SJSA1 (cell line): Measurements from ENCODE around the gene EFHC1. TPM values are rescaled to one million over a fixed set of nuclear protein-coding genes. Genes with fewer than 3 reads are reported as not detected.
"Not testable (repeated sequence)": the region's sequence is repeated elsewhere in the genome, so short reads cannot be mapped to it uniquely, and the experiment has no call there.

Experiments
- DNase-seq, 2 experiments: peaks; one replicate each; pipeline ENCODE4 v3.0.0-alpha.2; 2015 to 2020; ENCODE audit warnings: low spot score in 2 of 2, low read depth in 1 of 2
- H3K27ac ChIP-seq: fragments of 250-450 bp; sonication (Bioruptor Pico); 2 replicates; pipeline ENCODE4 v1.5.1; 2020; ENCODE audit warnings: mild to moderate bottlenecking, moderate library complexity
- H3K27me3 ChIP-seq: fragments of 250-450 bp; sonication (Bioruptor Pico); replicated peaks from 2 replicates; pipeline ENCODE4 v1.5.1; 2020; ENCODE audit warnings: mild to moderate bottlenecking, moderate library complexity
- H3K36me3 ChIP-seq: fragments of 250-450 bp; sonication (Bioruptor Pico); 2 replicates; pipeline ENCODE4 v1.5.1; 2020; ENCODE audit warnings: mild to moderate bottlenecking
- H3K4me1 ChIP-seq: fragments of 250-450 bp; sonication (Bioruptor Pico); replicated peaks from 2 replicates; pipeline ENCODE4 v1.6.1; 2021; ENCODE audit warnings: mild to moderate bottlenecking
- H3K4me3 ChIP-seq: fragments of 250-450 bp; sonication (Bioruptor Pico); 2 replicates; pipeline ENCODE4 v1.5.1; 2020; ENCODE audit warnings: mild to moderate bottlenecking
- H3K9me3 ChIP-seq: fragments of 250-450 bp; sonication (Bioruptor Pico); replicated peaks from 2 replicates; pipeline ENCODE4 v1.5.1; 2020; ENCODE audit warnings: mild to moderate bottlenecking
- total RNA-seq: library from RNA; depleted of rRNA; stranded (reverse); fragments of >200 nt; shearing (Covaris generic); gene quantifications from 2 replicates; pipeline ENCODE4 v1.2.3, GENCODE V29; 2014

EFHC1 gene
- total RNA-seq, 1 experiment from 2014 or later, result 15.8 TPM

- Histone ChIP-seq H3K4me1 (no peaks in the 10 kb centered on the region), H3K27ac (no peak overlapping the region), H3K36me3 (peaks cover 6% of the 10 kb centered on the region; the same call in 1 of the 2 replicates), H3K27me3 (no peaks in the 10 kb centered on the region), H3K4me3 (no peak overlapping the region), H3K9me3 (no peaks in the 10 kb centered on the region)
- DNase-seq, result no peak
Observed at GRCh38 chr6:52435345-52435744, 15.2 kb downstream of the EFHC1 start.

GRCh38 chr6:52438926-52439325 is 18.8 kb downstream of the EFHC1 start:
- Histone ChIP-seq H3K36me3 (peaks cover 6% of the 10 kb centered on the region; the same call in 1 of the 2 replicates), H3K27me3 (no peaks in the 10 kb centered on the region; the same call in 1 of the 2 replicates), H3K9me3 (0 out of 2 replicates have a peak, but pooled peaks cover 2% of the 10 kb centered on the region), H3K4me3 (no peak overlapping the region), H3K4me1 (no peaks in the 10 kb centered on the region), H3K27ac (no peak overlapping the region)
- DNase-seq, result no peak

DNA sequence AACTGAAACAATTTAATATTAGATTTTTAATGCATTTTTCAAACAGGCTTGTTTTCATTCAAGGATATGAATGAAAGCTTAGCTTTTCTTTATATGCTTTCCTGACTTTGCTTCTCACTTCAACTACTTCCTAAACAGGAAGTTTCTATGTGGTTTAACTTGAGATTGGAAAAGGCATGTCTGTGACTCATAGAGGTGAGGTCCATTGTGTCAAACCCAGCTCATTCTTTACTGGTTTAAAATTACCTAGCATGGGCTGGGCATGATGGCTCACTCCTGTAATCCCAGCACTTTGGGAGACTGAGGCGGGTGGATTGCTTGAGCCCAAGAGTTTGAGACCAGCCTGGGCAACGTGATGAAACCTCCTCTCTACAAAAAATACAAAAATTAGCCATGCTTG is 34.4 kb downstream of the EFHC1 start:
- Histone ChIP-seq H3K27me3 (no peaks in the 10 kb centered on the region), H3K27ac (no peak overlapping the region), H3K4me1 (peaks cover 7% of the 10 kb centered on the region), H3K4me3 (no peak overlapping the region), H3K36me3 (peaks cover 14% of the 10 kb centered on the region), H3K9me3 (peaks cover 11% of the 10 kb centered on the region; the same call in 1 of the 2 replicates)
- DNase-seq, result peak in 1 of 2 experiments; percentile 3

DNA sequence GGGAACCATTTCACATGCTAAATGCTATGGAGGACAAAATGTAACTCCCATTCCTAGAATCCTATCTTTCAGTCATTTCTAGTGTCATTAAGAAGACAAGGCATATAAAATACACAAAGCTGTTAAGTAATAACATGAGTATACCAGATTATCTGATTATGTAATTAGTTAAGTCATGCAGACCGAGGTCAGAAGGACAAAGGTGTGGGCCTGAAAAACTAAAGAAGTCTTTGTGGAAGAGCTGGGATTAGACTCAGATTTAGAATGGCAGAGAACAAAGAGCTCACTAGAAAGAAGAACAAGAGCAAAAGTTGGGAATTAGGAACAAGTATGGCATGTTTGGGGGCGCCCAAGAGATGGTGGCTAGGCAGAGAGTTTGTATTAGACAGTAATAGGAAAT is 37.0 kb downstream of the EFHC1 start:
- Histone ChIP-seq H3K9me3 (0 out of 2 replicates have a peak, but pooled peaks cover 2% of the 10 kb centered on the region), H3K27me3 (no peaks in the 10 kb centered on the region), H3K4me3 (no peak overlapping the region), H3K27ac (no peak overlapping the region), H3K4me1 (peaks cover 7% of the 10 kb centered on the region), H3K36me3 (peaks cover 6% of the 10 kb centered on the region; the same call in 1 of the 2 replicates)
- DNase-seq, result no peak

- H3K27ac ChIP-seq, H3K27me3 ChIP-seq, H3K4me3 ChIP-seq, H3K4me1 ChIP-seq, H3K9me3 ChIP-seq, H3K36me3 ChIP-seq, DNase-seq: not testable (repeated sequence)
Observed at GRCh38 chr6:52461194-52461593, 41.1 kb downstream of the EFHC1 start.

- no peak for DNase-seq
- no peak overlapping the region for H3K27ac ChIP-seq
- no peak overlapping the region for H3K4me3 ChIP-seq
- no peaks in the 10 kb centered on the region for H3K27me3 ChIP-seq
- H3K9me3 ChIP-seq, result no peaks in the 10 kb centered on the region
- H3K4me1 ChIP-seq, result peaks cover 5% of the 10 kb centered on the region
- H3K36me3 ChIP-seq, result no peaks in the 10 kb centered on the region
Observed at GRCh38 chr6:52474173-52474572, 54.0 kb downstream of the EFHC1 start.

- no peaks in the 10 kb centered on the region for H3K9me3 ChIP-seq
- H3K36me3 ChIP-seq, result peaks cover 1% of the 10 kb centered on the region; the same call in 1 of the 2 replicates
- H3K27ac ChIP-seq, result no peak overlapping the region
- H3K4me3 ChIP-seq, result no peak overlapping the region
- no peak for DNase-seq
- no peaks in the 10 kb centered on the region for H3K27me3 ChIP-seq
- H3K4me1 ChIP-seq, result no peaks in the 10 kb centered on the region
Observed at GRCh38 chr6:52475307-52475706, 55.2 kb downstream of the EFHC1 start.

DNA sequence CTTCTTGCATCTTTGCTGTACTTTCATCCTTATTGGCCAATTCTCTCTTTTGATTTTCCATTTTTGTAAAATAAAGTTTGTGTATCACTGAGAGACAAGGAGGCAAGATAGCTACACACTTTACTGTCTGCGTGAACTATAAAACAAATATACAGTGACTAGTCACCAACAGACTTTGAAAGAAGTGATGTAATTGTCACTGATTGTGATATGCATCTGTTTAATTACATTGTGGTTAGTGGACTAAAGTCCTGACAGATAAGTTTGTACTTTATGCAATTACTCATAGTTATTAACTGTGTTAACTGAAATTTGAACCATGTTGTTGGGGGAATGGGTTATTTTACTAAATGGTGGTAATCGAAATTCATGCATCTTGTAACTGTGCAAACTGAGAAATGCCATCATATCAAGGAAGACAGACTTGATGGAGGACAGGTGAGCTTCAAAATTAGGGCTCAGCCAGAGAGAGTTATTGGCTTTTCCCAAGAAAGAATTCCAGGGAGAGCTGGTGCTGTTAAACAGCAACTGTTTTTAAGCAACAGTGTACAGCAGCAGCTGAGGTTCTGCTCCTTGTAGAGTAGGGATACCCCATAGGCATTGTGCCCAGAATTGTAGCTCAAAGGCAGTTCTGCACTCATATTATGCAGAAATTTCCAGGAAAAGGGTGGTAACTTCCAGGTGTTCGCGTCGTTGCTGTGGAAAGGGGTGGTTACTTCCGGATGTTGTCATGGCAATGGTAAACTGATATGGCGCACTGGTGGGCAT is 62.9 kb downstream of the EFHC1 start:
- no peaks in the 10 kb centered on the region for H3K27me3 ChIP-seq
- no peak overlapping the region for H3K4me3 ChIP-seq
- peak in 1 of 2 experiments; percentile 42 for DNase-seq
- peaks cover 11% of the 10 kb centered on the region for H3K4me1 ChIP-seq
- no peaks in the 10 kb centered on the region for H3K9me3 ChIP-seq
- H3K27ac ChIP-seq, result no peak overlapping the region
- H3K36me3 ChIP-seq, result peaks cover 5% of the 10 kb centered on the region

DNA sequence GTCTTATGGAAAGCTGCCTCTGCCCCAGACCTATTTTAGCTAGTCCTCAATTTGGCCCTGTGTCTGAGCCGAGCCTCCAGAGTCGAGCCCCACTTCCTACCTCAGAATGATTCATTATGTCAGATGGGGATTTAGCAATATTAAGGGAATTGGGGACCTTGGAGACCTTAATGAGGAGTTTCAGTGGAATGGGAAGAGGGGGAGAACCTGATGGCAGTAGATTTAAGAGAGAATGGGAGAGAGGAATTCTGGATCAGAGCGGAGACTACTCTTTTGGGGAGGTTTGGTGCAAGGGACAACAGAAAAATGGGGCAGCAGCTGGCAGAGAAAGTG is 63.5 kb downstream of the EFHC1 start:
- no peak for DNase-seq
- no peak overlapping the region for H3K27ac ChIP-seq
- H3K9me3 ChIP-seq, result no peaks in the 10 kb centered on the region
- no peak overlapping the region for H3K4me3 ChIP-seq
- peaks cover 11% of the 10 kb centered on the region for H3K4me1 ChIP-seq
- H3K27me3 ChIP-seq, result no peaks in the 10 kb centered on the region
- peaks cover 5% of the 10 kb centered on the region for H3K36me3 ChIP-seq

DNA sequence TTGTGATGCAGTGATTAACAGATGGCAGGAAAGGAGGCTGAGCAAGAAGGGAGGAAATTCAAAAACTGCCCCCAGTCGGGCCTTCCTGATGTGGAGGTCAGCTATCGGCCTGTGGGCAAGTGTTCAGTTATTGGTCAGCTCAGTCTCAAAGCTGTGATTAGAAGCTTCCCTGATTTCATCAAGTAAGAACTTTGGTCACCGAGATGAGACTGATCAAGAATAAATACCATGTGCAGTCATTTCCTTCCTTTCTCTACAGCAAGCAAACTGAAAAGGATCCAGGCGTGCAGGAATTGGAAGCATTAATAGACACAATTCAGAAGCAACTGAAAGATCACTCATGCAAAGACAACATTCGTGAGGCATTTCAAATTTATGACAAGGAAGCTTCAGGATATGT is 69.7 kb downstream of the EFHC1 start:
- H3K4me3 ChIP-seq, result no peak overlapping the region
- peaks cover 12% of the 10 kb centered on the region; the same call in 1 of the 2 replicates for H3K36me3 ChIP-seq
- no peaks in the 10 kb centered on the region for H3K27me3 ChIP-seq
- H3K27ac ChIP-seq, result no peak overlapping the region
- no peaks in the 10 kb centered on the region; the same call in 1 of the 2 replicates for H3K4me1 ChIP-seq
- no peaks in the 10 kb centered on the region for H3K9me3 ChIP-seq
- no peak for DNase-seq

- H3K36me3 ChIP-seq, result peaks cover 26% of the 10 kb centered on the region
- H3K27ac ChIP-seq, result no peak overlapping the region
- DNase-seq, result no peak
Observed at GRCh38 chr6:52491203-52492069, 71.3 kb downstream of the EFHC1 start.

DNA sequence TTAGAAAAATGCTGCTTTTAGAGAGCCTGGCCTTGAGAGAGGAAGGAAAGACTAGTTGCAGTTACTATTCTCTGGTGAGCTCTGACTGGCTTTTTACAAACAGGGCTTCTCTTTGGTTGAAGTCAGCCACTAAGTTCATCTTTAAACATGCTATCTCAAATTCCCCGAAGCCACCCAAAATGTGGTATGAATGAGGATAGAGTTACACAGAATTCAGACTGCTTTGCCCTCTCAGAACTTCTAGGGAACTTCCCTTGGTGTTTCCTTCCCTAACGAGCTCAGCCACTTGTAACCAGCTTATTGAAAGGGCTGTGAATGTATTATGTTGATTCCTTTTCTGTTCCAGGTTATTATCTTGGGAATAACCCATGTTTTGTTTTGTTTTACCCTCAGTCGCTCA is 73.5 kb downstream of the EFHC1 start:
- peaks cover 33% of the 10 kb centered on the region for H3K36me3 ChIP-seq
- no peak overlapping the region for H3K27ac ChIP-seq
- H3K4me3 ChIP-seq, result no peak overlapping the region
- H3K9me3 ChIP-seq, result no peaks in the 10 kb centered on the region
- no peaks in the 10 kb centered on the region for H3K27me3 ChIP-seq
- DNase-seq, result no peak
- peaks cover 14% of the 10 kb centered on the region for H3K4me1 ChIP-seq

More at GRCh38 chr6:52491203-52492069, 71.3 kb downstream of the EFHC1 start:
- Histone ChIP-seq H3K4me1 (no peaks in the 10 kb centered on the region; the same call in 1 of the 2 replicates), H3K9me3 (no peaks in the 10 kb centered on the region), H3K27me3 (no peaks in the 10 kb centered on the region), H3K4me3 (no peak overlapping the region)

DNA sequence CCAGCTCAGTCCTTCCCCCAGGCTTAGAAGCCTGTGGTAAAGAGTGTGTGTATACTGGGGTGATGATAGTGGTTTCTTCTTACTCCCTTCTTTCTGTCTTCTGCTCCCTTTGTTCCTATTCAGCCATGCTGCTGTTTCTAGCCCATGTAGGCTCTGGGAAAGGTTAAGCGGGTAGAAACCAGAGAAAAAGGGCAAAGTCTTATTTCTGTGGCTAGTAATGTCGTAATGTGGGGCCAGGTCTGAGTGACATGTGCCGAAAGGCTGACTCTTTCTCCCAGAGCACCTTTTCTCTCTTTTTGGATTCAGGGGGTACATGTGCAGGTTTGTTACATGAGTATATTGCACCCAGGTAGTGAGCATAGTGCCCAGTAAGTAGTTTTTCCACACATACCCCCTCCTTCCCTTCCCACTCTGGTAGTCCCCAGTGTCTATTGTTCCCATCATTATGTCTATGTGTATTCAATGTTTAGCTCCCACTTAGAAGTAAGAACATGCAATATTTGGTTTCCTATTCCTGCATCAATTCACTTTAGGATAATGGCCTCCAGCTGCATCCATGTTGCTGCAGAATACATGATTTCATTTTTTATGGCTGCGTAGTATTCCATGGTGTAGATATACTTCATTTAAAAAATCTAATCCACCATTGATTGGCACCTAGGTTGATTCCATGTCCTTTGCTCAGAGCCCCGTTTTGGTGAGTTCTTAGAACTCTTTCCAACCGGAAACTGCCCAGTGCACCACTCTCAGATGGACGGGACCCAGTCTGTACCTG is 74.3 kb downstream of the EFHC1 start:
- no peak overlapping the region for H3K27ac ChIP-seq
- no peak overlapping the region for H3K4me3 ChIP-seq
- no peaks in the 10 kb centered on the region for H3K9me3 ChIP-seq
- H3K27me3 ChIP-seq, result no peaks in the 10 kb centered on the region
- DNase-seq, result no peak
- H3K36me3 ChIP-seq, result peaks cover 34% of the 10 kb centered on the region
- H3K4me1 ChIP-seq, result peaks cover 22% of the 10 kb centered on the region
